Fibroblast of lung (primary cell): ENCODE measurements around the gene SLC35E1. TPM values are rescaled to one million over a fixed set of nuclear protein-coding genes. Genes with fewer than 3 reads are reported as not detected.

Source experiments
- DNase-seq, 2 donors: peaks; one replicate each; pipeline versions ENCODE4 v3.0.0 to v3.0.0-alpha.2; 2010; ENCODE audit warnings: low read depth in 2 of 2
- H2AFZ ChIP-seq: 2 replicates; pipeline ENCODE4 v1.5.1; 2012; ENCODE audit warnings: low read length, control low read depth, inconsistent platforms
- H3K27ac ChIP-seq: 2 replicates; pipeline ENCODE4 v1.5.1; 2011; ENCODE audit warnings: low read length, control low read depth; ENCODE audit not compliant: insufficient read depth
- H3K27me3 ChIP-seq: 2 replicates; pipeline ENCODE4 v1.5.1; 2011; ENCODE audit warnings: mild to moderate bottlenecking, low read length; ENCODE audit not compliant: control insufficient read depth, insufficient read depth
- H3K36me3 ChIP-seq: 2 replicates; pipeline ENCODE4 v1.5.1; 2011; ENCODE audit warnings: low read length; ENCODE audit not compliant: control insufficient read depth, insufficient read depth
- H3K4me1 ChIP-seq: 2 replicates; pipeline ENCODE4 v1.5.1; 2011; ENCODE audit warnings: low read length; ENCODE audit not compliant: control insufficient read depth, insufficient read depth; ENCODE audit errors: extremely low read depth
- H3K4me2 ChIP-seq: 2 replicates; pipeline ENCODE4 v1.5.1; 2011; ENCODE audit warnings: low read length, control low read depth; ENCODE audit not compliant: insufficient read depth; ENCODE audit errors: extremely low read depth
- H3K4me3 ChIP-seq, 4 experiments: fragments of 200-600 bp in 1 of 4; sonication (generic) in 1 of 4; replicated peaks in 1 of 4; 2 replicates each; pipeline ENCODE4 v1.5.1; 2011 to 2016; ENCODE audit warnings: low read length in 4 of 4, low read depth in 3 of 4, mild to moderate bottlenecking in 3 of 4, control low read depth in 2 of 4, inconsistent platforms in 1 of 4, mixed read lengths in 1 of 4; ENCODE audit not compliant: insufficient read depth in 1 of 4; ENCODE audit errors: control extremely low read depth in 1 of 4
- H3K79me2 ChIP-seq: 2 replicates; pipeline ENCODE4 v1.5.1; 2012; ENCODE audit warnings: mild to moderate bottlenecking, low read length, inconsistent platforms; ENCODE audit not compliant: control insufficient read depth, insufficient read depth
- H3K9ac ChIP-seq: 2 replicates; pipeline ENCODE4 v1.5.1; 2011; ENCODE audit warnings: mild to moderate bottlenecking, low read length, control low read depth; ENCODE audit not compliant: insufficient read depth
- H3K9me3 ChIP-seq: 2 replicates; pipeline ENCODE4 v1.5.1; 2012; ENCODE audit warnings: low read depth, low read length; ENCODE audit not compliant: control insufficient read depth, insufficient read depth
- H4K20me1 ChIP-seq: 2 replicates; pipeline ENCODE4 v1.5.1; 2011; ENCODE audit warnings: low read length; ENCODE audit not compliant: control insufficient read depth, insufficient read depth; ENCODE audit errors: extremely low read depth
- EZH2 ChIP-seq: IDR thresholded peaks from 2 replicates; pipeline ENCODE4 v1.5.1; 2012; ENCODE audit warnings: low read length, control low read depth, mild to moderate bottlenecking; ENCODE audit errors: missing control alignments
- polyA plus RNA-seq, 2 donors: library from polyadenylated mRNA; depleted of rRNA in 1 of 2; stranded (reverse) in 1 of 2; unstranded in 1 of 2; fragments of >200 nt; gene quantifications; 2 replicates each; pipeline ENCODE4 v1.2.1, GENCODE V29; 2011 to 2012; ENCODE audit warnings: missing spikeins in 1 of 2
- total RNA-seq: library from RNA; depleted of rRNA; stranded (reverse); fragments of >200 nt; gene quantifications from 2 replicates; pipeline ENCODE4 v1.2.1, GENCODE V29; 2014
- TF ChIP-seq, protein P1 (sequence below), 2 donors: IDR thresholded peaks in 1 of 2; conservative IDR thresholded peaks in 1 of 2; 1 replicate in 1 of 2; 2 replicates in 1 of 2; pipeline ENCODE4 v1.5.1; 2011 to 2012; ENCODE audit warnings: low read length in 2 of 2, control low read depth in 1 of 2, inconsistent platforms in 1 of 2, low read depth in 1 of 2, mild to moderate bottlenecking in 1 of 2

The SLC35E1 gene
- total and polyA plus RNA-seq, 2 donors (not counting 1 experiment from before 2014, with no cell fraction given): 19.0 to 36.1 TPM

DNA sequence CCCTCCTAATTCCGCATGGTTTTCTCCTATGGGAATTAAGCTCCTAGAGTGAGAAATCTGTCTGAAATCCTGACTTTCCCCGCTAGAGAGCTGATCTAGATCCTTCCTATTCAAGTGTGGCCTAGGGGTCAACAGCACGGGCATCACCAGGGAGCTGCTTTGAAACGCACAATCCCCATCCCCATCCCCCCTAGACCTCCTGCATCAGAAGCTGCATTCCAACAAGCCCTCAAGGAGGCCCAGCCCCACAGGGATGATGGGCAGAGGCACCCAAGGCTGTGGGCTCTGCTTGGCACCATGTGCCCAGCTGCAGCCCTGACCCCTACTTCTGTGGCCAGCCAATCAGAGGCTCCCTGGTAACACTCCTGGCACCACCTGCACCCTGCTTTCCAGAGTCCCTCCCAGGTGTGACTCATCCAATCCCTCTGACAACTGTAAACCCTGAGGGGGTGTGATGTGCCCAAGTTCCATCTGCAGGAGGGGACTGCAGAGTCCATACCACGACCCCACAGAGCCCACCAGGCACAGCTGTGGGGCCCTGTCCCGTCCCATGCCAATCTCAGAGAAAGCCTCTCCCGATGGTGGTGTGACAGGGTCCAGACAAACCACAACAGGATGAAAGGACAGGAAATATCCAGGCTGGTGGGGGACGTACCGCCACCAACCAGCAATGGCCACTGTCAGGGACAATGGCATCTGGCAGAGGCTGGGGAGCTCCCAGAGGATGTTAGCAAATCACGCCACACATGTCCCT is 19.8 kb upstream of the SLC35E1 start:
- H3K9ac ChIP-seq: no peak overlapping the region
- no peaks in the 10 kb centered on the region for H3K36me3 ChIP-seq
- DNase-seq: peak in 1 of 2 donors; percentile 20
- H3K27ac ChIP-seq: no peak overlapping the region
- TF ChIP-seq, protein P1, sequence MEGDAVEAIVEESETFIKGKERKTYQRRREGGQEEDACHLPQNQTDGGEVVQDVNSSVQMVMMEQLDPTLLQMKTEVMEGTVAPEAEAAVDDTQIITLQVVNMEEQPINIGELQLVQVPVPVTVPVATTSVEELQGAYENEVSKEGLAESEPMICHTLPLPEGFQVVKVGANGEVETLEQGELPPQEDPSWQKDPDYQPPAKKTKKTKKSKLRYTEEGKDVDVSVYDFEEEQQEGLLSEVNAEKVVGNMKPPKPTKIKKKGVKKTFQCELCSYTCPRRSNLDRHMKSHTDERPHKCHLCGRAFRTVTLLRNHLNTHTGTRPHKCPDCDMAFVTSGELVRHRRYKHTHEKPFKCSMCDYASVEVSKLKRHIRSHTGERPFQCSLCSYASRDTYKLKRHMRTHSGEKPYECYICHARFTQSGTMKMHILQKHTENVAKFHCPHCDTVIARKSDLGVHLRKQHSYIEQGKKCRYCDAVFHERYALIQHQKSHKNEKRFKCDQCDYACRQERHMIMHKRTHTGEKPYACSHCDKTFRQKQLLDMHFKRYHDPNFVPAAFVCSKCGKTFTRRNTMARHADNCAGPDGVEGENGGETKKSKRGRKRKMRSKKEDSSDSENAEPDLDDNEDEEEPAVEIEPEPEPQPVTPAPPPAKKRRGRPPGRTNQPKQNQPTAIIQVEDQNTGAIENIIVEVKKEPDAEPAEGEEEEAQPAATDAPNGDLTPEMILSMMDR (conservative IDR thresholded peaks at IDR 0.05 in 1 of 2, IDR thresholded peaks at IDR 0.05 in 1 of 2; ENCODE audit: low read depth in 1 of 2, low read length in 2 of 2): no peak
- no peak for TF ChIP-seq EZH2
- no peaks in the 10 kb centered on the region for H3K9me3 ChIP-seq
- no peak overlapping the region for H3K4me3 ChIP-seq
- peaks cover 8% of the 10 kb centered on the region for H4K20me1 ChIP-seq
- H3K79me2 ChIP-seq: peaks cover 93% of the 10 kb centered on the region
- no peak overlapping the region for H2AFZ ChIP-seq
- H3K27me3 ChIP-seq: no peaks in the 10 kb centered on the region
- no peak overlapping the region for H3K4me2 ChIP-seq
- peaks cover 2% of the 10 kb centered on the region for H3K4me1 ChIP-seq

DNA sequence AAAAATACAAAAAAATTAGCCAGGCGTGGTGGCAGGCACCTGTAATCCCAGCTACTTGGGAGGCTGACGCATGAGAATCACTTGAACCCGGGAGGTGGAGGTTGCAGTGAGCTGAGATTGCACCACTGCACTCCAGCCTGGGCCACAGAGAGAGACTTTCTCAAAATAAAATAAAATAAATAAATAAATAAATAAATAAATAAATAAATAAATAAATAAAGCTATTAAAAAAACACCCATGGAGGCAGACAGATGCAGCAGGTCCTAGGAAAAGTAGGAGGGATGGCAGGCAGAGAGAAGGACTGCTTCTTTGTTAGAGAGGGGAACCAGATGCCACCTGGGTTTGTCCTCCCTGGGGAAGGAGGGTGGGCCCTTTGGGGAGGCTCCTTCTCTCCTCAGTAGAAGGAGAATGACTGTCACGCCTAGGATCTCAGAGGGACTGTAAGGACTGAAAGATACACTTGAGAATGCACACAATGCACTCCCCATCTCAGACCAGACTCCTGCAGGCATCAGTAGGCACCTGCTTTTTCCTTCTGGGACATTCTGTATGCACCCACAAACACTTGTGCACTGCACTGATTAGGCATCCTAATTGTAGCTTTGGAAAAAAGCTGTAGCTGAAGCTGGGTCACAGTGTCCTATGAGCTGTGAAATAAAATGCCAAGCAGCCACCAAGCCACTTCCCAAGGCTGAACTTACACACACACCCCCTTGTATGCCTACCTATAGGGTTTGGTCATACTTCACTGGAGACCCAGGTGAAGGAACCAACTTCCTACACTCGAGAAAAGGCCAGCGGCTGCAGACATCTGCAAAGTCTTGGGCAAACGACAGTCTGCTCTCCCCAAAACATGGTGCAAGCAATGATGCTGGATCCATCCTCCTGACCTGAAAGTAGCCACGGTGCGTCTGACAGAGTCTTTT is 18.9 kb upstream of the SLC35E1 start:
- H3K4me1 ChIP-seq: peaks cover 2% of the 10 kb centered on the region
- no peak for TF ChIP-seq EZH2
- TF ChIP-seq, protein P1 (conservative IDR thresholded peaks at IDR 0.05 in 1 of 2, IDR thresholded peaks at IDR 0.05 in 1 of 2; ENCODE audit: low read depth in 1 of 2, low read length in 2 of 2): no peak

DNA sequence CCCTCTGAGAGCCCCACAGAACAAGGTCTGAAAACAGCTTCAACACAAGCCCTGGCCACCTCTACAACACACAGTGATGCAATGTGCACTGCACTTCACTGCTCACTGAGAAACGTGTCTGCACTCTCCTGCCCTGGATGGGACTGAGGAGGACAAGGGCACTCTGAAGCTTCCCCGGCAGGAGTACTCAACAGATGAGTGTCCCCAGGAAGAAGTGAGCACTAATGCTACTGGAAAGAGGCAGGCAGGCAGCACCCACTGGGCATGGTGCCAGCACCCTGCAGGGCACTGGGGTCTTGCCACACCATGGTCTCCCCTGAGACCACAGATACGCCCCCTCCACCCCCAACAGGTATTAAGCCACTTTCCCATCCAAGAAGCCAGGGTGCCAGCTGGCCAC is 17.7 kb upstream of the SLC35E1 start:
- no peak for TF ChIP-seq EZH2
- TF ChIP-seq, protein P1 (conservative IDR thresholded peaks at IDR 0.05 in 1 of 2, IDR thresholded peaks at IDR 0.05 in 1 of 2; ENCODE audit: low read depth in 1 of 2, low read length in 2 of 2): no peak
- no peak overlapping the region for H3K9ac ChIP-seq
- H3K27ac ChIP-seq: no peak overlapping the region
- H3K36me3 ChIP-seq: no peaks in the 10 kb centered on the region
- H3K4me3 ChIP-seq: no peak overlapping the region
- DNase-seq: no peak
- H3K27me3 ChIP-seq: no peaks in the 10 kb centered on the region
- H3K9me3 ChIP-seq: no peaks in the 10 kb centered on the region
- H2AFZ ChIP-seq: no peak overlapping the region
- peaks cover 8% of the 10 kb centered on the region for H4K20me1 ChIP-seq
- no peak overlapping the region for H3K4me2 ChIP-seq
- H3K4me1 ChIP-seq: peaks cover 2% of the 10 kb centered on the region
- peaks cover 91% of the 10 kb centered on the region for H3K79me2 ChIP-seq

More for the DNA sequence above, 18.9 kb upstream of the SLC35E1 start:
- no peak for DNase-seq
- Histone ChIP-seq H3K79me2 (peaks cover 91% of the 10 kb centered on the region), H3K27me3 (no peaks in the 10 kb centered on the region), H3K4me2 (no peak overlapping the region), H2AFZ (no peak overlapping the region), H3K27ac (no peak overlapping the region), H3K9me3 (no peaks in the 10 kb centered on the region), H3K36me3 (no peaks in the 10 kb centered on the region), H4K20me1 (peaks cover 8% of the 10 kb centered on the region), H3K9ac (no peak overlapping the region), H3K4me3 (no peak overlapping the region)
